UCSD-AML1 (cell line): ENCODE data around the gene MYO3A.

ENCODE experiments used
- DNase-seq: peaks from one replicate; lab custom pipeline; 2025; ENCODE audit not compliant: unreplicated experiment; lab: John Stamatoyannopoulos, UW

MYO3A gene

GRCh38 chr10:26243351-26243720 is 309.3 kb downstream of the MYO3A start:
- DNase-seq: no peak

- no peak for DNase-seq
These were observed 315.7 kb downstream of the MYO3A start for GRCh38 chr10:26249681-26250080.

GRCh38 chr10:26251925-26252324 is 317.9 kb downstream of the MYO3A start:
- no peak for DNase-seq

- no peak for DNase-seq
These were observed 320.6 kb downstream of the MYO3A start for GRCh38 chr10:26254616-26255015.

GRCh38 chr10:26259341-26259740 is 325.3 kb downstream of the MYO3A start:
- no peak for DNase-seq
